Stimulated activated CD8-positive, alpha-beta memory T cell treated with anti-CD3 and anti-CD28 coated beads, Interleukin-4, amount 100 ng/mL, for 48 hours (primary cell): ENCODE measurements around the gene RPS6KA5.
A peak's percentile ranks its signal among the peaks of the same experiment; 100 is the strongest.
"Not testable (repeated sequence)": the region's sequence is repeated elsewhere in the genome, so short reads cannot be mapped to it uniquely, and the experiment has no call there.

Source experiments
- DNase-seq: peaks from one replicate; pipeline ENCODE4 v3.0.0-alpha.2; 2020

RPS6KA5 gene

DNA sequence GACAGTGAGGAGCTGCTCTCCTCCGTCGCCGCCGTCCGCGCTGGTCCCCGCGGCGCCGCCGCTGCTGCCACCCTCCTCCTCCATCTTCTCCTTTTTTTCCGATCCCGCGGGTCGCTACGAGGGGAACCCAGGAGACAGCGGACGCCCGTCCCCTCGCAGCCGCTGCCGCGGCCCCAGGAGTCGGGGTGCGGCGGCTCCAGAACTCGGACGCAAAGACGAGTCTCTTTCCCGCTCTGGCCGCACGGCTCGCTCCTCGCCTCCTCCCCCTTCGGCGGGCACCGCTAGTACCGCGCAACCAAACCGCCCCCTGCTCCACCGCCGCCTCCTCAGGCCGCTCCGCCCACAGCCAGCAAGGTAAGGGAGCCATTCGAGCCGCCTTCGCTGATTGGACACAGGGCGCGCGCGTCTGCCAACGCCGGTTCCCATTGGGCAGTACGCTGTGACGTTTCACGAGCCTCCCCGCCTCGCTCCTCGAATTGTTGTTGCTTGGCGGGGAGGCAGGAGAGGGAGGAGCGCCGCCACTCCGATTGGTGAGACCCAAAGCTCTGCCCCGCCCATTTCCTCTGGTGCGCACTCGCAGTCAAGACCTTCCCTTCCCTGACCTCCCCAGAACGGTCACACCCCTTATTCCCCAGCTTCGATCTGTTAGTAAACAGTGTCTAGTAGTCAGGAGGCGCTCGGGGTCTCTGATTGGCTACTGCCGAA lies at the start of gene RPS6KA5:
Gene RPS6KA5, minus strand, starts transcription at position 291 of the 705 bp plus-strand sequence. Its CDS starts 207 bp downstream, at position 84.
- peak; percentile 100 for DNase-seq

DNA sequence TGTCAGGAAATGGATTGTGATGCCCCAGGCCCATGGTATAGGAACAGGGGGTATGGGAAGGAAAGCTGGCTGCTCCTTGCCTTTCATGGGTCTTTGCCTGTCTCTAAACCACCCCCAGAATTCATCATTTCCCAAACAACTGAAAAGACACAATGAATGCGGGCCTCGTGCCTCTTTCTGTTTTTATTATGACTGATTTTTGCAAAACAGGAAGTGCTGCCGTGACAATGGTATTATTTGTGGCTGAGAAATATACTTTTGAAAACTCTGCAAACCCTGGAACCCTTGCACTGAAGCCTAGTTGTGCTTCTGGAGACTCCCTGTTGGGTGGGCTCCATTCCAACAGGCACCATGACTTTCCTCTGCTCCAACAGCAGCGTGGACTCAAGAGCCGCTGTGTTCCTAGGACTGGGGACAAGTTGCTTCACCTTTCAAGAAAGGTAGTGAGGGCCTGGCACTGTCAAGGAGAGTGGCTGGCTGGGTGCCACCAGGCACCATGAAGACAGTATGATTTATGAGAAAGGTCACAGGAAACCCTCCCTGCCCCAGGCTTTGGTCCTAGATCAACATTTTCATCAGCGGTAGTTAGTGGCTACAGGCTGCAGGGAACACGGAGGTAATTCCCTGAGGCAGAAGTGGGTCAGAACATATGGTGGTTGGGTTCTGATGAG lies 48.6 kb upstream of the RPS6KA5 start:
- peak; percentile 45 for DNase-seq

DNA sequence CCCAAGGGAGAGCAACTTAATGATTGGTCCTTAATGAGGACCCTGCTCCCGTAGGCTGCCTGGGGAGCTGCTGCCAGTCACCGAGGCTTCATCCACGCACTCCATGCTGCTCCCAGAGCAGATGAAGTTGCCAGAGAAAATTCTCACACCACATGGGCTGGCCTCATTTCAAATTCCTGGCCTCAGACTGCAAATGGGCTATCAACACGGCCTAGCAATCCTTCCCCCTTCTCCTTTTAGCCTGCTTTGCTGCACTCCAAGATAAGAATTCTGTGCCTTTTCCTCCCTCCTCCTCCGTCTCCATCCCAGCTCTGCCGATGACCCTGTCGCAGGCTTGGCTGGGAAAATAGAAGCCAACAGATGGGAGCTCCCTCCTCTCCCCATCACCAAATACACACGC lies 42.7 kb upstream of the RPS6KA5 start:
- no peak for DNase-seq

DNA sequence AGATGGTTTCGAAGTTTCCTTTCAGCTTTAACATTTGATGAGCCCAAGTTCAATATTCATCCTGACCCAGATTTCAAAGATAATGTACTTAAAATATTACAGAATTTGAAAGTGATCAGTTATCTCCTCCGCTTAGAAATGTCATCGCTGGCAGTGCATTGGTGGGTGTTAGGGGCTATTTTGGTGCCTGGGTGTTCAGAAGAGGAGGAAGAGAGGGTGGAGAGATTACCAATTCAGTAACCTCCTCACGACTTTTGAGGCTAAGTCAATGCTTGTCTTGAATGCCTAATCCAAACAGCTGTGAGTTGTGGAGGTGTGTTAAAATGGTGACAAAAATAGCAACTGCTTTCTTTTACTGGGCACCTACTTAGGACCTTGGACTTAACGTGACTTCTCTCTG lies 39.7 kb upstream of the RPS6KA5 start:
- peak; percentile 36 for DNase-seq

DNA sequence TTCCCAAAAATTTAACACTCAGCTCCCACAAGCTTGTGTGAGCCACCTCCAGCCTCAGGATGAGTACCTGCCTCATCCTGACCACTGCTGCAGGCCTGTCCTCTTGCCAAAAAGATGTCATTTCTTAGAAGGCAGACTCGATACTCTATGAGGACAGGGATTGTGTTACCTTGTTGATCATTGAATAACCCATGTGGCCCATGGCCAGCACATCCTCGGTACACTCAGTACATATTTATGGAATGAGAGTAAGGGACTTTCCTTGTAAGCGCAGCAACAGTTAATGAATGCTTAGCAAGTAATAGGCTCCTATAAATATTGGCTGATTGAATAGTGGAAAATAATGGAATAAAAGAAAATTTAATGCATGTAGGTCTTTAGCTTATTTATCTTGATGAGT lies 38.1 kb upstream of the RPS6KA5 start:
- DNase-seq, result no peak

DNA sequence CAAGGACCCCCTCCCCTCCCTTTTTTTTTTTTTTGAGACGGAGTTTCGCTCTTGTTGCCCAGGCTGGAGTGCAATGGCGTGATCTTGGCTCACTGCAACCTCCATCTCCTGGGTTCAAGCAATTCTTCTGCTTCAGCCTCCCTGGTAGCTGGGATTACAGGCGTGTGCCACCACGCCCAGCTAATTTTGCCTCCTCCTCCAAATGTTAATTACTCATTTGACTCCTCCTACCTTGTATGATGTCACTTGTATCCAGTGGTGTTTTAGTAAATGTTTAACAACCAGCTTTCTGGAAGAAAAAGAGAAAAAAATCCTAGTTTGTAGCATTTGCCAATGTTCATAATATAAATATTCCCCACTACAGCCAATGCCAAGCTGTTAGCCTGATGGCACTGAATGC lies 37.2 kb upstream of the RPS6KA5 start:
- not testable (repeated sequence) for DNase-seq

DNA sequence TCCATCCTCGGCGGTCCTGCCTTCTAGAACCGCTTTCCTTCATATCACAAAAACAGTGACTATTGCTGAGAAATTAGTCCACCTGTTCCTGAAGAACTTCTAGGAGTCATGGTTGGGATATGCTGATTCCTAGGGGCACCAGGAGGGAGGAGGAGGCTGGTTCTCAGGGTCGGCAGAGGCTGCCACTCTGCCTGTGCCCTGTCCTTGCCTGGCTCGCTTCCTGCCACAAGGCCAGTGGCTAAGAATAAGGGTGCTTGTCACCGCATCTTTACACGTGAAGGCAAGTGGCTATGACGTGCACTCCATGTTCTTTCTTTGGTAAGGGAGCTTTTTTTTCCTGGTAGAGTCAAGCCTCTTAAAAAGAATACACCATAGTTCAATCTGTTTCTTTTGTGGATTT lies 34.7 kb upstream of the RPS6KA5 start:
- no peak for DNase-seq

DNA sequence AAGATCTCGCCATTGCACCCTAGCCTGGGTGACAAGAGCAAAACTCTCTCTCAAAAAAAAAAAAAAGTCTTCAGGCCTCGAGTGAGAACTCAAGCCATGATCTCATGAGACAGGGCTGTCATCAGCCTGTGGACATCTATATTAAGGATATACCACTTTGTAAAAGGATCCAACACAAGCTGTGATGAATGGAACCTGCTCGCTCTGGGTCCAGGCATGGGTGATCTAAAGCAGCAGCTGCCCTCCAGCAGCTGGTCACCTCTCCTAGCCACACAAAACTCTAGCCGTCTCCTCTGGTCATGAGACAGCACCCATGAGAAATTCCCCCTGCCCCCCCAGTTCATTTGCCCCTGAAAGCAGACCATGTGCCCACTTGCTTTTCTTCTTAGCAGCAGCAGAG lies 34.3 kb upstream of the RPS6KA5 start:
- DNase-seq, result no peak

DNA sequence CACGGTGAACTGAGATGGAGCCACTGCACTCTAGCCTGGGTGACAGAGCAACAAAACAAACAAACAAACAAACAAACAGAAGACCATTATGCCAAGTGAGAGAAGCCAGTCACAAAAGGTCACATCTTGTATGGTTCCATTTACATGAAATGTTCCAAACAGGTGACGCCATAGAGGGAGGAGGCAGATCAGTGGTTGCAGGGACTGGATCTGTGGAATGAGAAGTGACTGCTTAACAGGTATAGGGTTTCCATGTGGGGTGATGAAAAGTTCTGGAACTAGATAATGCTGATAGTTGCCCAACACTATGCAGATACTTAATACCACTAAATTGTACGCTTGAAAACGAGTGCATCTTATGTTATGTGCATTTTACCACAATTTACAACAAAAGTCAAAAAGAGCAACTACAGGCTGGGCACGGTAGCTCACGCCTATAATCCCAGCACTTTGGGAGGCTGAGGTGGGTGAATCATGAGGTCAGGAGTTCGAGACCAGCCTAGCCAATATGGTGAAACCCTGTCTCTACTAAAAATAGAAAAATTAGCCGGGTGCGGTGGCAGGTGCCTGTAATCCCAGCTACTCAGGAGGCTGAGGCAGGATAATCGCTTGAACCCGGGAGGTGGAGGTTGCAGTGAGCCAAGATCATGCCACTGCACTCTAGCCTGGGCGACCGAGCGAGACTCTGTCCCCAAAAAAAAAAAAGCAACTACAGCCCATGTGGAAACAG lies 33.5 kb upstream of the RPS6KA5 start:
- not testable (repeated sequence) for DNase-seq

DNA sequence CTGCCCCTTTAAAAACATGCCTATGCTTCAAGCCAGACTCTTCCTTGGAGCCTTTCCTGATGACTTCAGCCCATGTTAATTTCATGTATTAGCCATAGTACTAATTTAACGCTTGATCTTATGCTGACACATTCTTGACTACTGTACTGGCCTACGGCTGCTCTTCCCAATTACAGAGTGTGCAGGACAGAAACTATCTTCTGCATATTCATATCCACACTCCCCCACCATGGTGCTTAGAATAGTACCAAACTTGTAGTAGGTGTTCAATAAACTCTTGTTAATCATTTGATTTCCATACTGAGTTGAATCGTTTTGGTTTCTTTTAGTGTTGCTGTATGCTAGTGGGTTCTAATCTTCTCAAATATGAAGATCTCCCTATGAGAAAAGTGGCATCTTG lies 31.6 kb upstream of the RPS6KA5 start:
- DNase-seq, result no peak

DNA sequence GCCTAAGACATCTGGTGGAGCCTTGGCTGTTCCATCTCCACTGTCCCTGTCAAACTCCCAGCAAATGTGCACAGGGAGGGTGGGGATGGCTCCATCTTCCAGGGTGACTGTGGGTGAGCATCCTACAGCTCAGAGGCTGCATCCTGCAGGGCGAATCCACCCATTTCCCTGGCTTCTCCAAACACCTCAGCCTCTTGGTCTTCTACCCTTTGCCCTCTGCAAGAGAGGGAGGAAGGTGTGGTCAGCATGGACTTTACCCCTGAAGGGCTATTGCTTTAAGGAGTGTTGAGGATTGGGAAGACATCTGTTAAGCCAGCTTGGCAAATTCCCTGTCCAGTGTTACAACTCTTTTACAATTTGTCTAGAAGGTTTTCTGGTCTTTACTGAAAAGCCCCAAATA lies 30.3 kb upstream of the RPS6KA5 start:
- no peak for DNase-seq

DNA sequence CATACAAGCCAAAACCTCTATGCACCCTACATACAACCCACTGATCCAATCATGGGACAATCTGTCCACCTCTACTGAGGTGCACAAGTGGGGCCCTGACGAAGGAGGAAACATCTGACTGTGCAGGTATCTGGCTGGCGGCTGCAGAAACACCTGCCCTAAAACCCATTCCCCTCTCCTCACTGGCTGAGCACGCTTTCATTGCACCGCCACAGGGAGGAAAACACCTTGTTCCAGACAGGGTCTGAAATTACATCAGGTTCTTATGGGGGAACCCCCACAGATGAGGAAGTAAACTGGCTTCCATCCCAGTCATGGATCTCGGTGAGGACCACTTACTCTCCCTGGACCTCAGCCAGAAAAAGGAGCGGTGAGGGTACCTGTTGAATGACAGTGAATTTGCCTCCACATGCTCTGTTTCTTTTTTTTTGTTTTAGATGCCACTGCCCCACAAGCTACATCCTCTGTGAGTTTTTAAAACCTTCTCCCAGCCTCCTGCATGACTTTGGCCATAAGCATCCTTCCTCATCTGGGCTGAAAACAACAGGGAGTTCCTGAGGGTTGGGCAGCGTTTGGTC lies 29.6 kb upstream of the RPS6KA5 start:
- no peak for DNase-seq

DNA sequence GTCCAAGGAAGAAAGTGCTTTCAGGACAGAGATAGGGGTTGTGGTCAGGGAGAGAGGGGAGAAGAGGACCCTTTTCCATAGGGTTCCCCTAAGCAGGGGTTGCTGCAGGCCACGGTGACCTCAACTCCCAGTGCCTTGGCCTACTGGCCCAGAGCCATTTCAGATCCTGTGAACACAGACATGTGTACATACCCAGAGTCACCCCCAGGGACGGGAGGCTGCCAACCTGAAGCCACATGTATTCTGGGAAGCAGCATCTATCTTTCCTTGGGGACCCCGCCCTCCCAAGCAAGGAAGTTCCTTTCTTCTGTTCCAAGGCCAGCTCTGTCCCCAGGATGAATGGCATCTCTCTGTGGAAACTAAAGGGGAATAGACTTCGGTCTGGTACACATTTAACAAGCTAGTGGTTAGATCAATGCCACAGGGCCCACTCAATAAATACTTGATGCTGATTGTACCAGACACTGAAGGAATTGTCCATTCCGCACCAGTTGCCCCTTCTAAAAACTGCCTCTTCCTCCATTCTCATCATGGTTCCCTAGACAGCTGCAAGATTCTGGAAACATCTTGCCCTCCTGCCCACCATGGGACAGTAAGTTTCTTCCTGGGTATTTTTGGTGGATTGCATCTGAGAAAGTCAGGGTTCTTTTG lies 28.3 kb upstream of the RPS6KA5 start:
- DNase-seq, result no peak

DNA sequence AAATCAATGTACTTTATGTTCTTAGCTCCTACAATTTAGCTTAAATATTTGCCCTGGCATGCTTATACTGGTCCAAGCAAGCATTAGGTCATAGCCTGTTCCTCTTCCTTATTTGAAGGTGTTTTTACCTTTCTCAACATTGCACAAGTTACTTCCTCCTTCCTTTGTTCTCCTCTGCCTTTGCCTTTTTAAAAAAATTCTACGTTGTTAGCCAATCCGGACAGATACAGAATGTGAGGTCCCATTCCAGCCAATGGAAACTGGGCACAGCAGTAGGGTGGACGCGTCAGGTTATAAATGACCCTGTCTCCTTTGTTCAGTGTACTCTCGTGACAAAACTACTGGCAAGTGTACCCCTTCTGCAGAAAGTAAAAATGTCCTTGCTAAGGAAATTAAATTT lies 27.0 kb upstream of the RPS6KA5 start:
- not testable (repeated sequence) for DNase-seq

DNA sequence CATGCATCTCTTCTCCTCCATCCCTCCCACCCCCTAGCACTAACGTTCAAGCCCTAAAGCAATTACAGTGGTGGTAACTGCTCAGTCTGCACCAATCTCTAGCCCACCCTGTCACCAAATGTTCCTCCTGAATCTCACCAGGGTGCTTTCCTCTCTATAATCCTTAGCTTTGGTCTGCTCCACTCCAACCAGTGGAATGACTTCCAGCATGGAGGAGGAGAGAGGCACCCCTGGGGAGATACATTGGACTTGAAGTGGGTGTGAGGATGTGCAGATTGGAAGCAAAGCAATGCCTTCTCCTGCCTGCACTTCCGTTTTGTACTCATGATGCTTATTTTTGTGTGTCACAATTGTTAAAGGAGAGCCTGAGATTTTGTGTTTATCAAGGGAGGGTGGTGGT lies 24.1 kb upstream of the RPS6KA5 start:
- no peak for DNase-seq

DNA sequence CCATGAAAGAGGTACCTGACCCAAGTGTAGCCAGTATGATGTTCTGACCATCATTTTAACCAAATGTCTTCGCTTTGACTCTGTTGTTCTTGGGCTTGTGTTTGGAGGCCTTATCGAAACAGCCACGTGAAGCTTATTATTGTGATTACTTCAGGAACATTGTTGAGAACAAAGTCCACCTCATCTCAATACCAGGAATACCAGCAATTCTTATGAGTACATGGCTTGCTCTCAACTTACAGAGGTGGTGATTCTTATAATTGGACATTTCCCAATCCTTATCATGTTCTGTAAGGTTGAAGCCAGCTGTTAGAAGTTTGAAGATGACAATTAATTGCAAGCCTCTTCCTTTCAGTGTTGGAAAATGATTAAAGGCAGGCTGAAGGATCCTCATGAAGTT lies 21.8 kb upstream of the RPS6KA5 start:
- DNase-seq, result no peak

DNA sequence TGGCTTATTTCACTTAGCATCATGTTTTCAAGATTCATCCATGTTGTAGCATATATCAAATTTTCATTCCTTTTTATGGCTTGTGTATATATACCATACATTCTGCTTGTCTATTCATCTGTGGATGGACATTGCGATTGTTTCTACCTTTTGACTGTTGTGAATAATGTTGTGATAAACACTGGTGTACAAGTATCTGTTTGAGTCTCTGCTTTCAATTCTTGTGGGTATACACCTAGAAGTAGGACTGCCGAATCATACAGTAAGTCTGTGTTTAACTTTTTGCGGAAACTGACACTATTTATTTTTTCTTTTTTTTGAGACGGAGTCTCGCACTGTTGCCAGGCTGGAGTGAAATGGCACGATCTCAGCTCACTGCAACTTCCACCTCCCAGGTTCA lies 19.6 kb upstream of the RPS6KA5 start:
- no peak for DNase-seq

DNA sequence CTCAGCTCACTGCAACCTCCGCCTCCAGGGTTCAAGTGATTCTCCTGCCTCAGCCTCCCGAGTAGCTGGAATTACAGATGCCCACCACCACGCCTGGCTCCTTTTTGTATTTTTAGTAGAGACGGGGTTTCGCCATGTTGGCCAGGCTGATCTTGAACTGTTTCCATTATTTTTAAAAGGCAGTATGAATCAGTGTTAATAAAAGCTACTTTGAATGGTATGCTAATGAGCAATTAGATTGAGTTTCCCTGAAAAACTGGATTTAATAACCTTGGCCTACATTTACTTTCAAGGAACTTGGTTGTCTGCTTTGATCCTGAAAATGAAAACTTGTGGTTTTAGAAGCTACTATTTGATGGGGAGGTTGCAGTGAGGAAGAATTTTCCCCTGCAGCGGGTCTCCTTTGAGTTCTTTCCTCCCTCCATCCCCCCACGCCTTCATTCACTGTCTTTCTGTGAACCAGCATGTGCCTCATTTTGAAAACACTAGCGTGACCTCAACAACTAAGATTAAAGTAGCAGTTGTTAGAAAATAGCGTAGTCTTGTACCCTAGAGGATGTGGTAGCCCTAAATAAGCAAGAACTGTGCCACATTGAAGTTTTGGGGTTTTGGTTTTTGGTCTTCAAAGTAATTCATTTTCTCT lies 17.8 kb upstream of the RPS6KA5 start:
- DNase-seq, result peak; percentile 72

DNA sequence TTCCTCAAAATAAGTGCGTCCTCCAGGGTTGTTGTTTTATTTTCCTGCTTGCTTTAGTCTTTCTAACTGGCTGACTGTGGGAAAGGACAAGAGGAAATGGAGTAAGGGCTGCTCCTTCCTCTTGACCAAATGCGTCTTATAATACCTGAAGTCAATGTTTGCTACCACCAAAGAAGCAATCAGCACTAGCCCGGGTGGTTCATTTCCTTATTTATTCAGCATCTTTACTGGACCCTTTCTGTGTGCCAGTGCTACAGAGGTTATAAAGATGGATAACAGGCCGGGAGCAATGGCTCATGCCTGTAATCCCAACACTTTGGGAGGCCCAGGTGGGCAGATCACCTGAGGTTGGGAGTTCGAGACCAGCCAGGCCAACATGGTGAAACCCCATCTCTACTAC lies 15.1 kb upstream of the RPS6KA5 start:
- DNase-seq, result no peak

DNA sequence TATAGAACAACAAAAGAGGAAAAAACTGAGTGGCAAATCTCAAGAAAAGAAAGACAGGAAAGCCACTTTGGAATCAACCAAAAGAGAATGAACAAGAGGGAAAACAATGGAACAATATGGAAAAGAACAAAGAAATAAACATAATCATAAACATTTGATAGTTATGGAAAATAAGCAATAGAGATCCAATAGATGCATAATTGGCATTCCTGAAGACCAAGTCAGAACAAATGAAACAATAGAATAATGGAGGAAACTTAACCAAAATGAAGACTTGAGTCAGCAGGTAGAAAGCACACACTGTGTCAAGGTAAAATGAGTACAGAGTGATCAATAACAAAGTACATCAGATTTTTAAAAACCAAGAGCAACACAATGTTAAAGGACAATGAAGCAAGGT lies 10.1 kb upstream of the RPS6KA5 start:
- no peak for DNase-seq

DNA sequence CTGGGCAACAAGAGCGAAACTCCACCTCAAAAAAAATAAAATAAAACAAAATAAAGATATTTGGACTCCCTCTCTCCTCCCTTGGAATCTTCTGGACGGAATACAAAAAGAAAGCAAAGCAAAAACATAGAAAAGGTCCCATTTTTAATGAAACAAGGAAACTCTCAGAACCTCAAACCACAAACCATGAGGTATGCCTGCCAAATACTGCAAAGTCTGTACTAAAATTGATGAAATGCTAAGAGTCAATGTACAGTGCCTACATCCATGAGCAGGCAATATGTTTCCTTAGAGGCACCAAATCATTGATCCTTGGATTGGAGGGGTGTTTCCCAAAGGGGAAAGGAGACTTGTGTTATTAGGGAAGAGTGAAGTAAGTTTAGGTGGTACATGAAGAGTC lies 8.2 kb upstream of the RPS6KA5 start:
- DNase-seq, result no peak

DNA sequence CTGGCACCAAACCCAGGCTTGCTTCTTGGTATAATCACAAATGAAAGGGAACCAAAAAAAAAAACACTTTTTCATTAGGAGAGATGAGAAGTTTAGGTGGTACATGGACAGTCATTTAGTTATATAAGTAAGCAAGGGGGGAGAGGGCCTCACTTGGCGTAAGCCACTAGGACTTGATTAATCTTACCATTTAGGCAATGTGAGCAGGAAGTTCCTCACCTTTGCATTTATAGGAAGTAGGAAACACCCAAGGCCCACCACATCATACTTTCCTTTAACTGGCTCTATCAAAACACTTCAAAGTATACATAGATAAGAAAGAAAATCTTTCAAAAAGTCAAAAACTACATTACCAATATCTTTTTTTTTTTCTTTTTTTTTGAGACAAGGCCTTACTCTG lies 6.7 kb upstream of the RPS6KA5 start:
- DNase-seq, result no peak

DNA sequence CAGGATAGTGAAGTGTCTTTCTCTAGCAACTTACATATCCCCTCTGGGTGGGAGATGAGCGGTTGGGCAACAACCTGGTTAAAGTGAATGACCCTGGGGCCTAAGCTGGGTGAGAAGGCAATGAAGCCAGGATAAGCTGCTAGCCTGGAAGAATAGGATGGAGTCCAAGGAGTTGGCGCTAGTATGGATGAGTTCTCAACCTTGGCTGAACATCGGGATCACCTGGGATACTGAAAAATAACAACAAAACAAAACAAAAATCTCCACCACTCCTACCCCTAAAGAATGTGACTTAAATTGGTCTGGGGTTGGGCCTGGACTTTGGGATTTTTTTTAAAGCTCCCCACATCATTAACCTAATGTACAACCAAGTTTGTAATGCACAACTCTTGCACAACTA lies 4.8 kb upstream of the RPS6KA5 start:
- DNase-seq, result no peak
